Endothelial cell (in vitro differentiated cells): ENCODE measurements around the gene SLC34A1. TPM values are rescaled to one million over a fixed set of nuclear protein-coding genes. Genes with fewer than 3 reads are reported as not detected.
A peak's percentile ranks its signal among the peaks of the same experiment; 100 is the strongest.

ENCODE experiments used
- DNase-seq: peaks from one replicate; pipeline ENCODE4 v3.0.0; 2021; ENCODE audit warnings: low spot score
- H3K27ac Mint-ChIP-seq: one replicate; pipeline ENCODE4 v1.8.0; 2021; ENCODE audit warnings: mixed read lengths, inconsistent platforms; ENCODE audit not compliant: unreplicated experiment
- H3K27me3 Mint-ChIP-seq: one replicate; pipeline ENCODE4 v1.8.0; 2021; ENCODE audit warnings: mild to moderate bottlenecking, moderate library complexity, mixed read lengths, inconsistent platforms; ENCODE audit not compliant: unreplicated experiment
- H3K36me3 Mint-ChIP-seq: one replicate; pipeline ENCODE4 v1.8.0; 2021; ENCODE audit warnings: mild to moderate bottlenecking, low read depth, mixed read lengths, inconsistent platforms; ENCODE audit not compliant: unreplicated experiment
- H3K4me1 Mint-ChIP-seq: one replicate; pipeline ENCODE4 v1.8.0; 2021; ENCODE audit warnings: mild to moderate bottlenecking, mixed read lengths, inconsistent platforms; ENCODE audit not compliant: unreplicated experiment
- H3K4me3 Mint-ChIP-seq: one replicate; pipeline ENCODE4 v1.8.0; 2021; ENCODE audit warnings: mild to moderate bottlenecking, mixed read lengths, inconsistent platforms; ENCODE audit not compliant: unreplicated experiment
- H3K9me3 Mint-ChIP-seq: one replicate; pipeline ENCODE4 v1.8.0; 2021; ENCODE audit warnings: mixed read lengths, inconsistent platforms; ENCODE audit not compliant: unreplicated experiment
- total RNA-seq: library from RNA; stranded (reverse); fragmentation: NEBNext Ultra II Directional; extraction: Animal tissue kit (Norgen Biotek cat#: 25700); gene quantifications from one replicate; pipeline ENCODE4 v1.2.1, GENCODE V29; 2021; ENCODE audit not compliant: unreplicated experiment
- TF ChIP-seq, protein P1 (sequence below): fragments of 200-600 bp; sonication (generic); IDR thresholded peaks from one replicate; pipeline ENCODE4 v1.5.0; 2021; ENCODE audit warnings: antibody characterized with exemption; ENCODE audit not compliant: unreplicated experiment

SLC34A1 gene
- total RNA-seq, 1 donor from 2014 or later, result not detected

DNA sequence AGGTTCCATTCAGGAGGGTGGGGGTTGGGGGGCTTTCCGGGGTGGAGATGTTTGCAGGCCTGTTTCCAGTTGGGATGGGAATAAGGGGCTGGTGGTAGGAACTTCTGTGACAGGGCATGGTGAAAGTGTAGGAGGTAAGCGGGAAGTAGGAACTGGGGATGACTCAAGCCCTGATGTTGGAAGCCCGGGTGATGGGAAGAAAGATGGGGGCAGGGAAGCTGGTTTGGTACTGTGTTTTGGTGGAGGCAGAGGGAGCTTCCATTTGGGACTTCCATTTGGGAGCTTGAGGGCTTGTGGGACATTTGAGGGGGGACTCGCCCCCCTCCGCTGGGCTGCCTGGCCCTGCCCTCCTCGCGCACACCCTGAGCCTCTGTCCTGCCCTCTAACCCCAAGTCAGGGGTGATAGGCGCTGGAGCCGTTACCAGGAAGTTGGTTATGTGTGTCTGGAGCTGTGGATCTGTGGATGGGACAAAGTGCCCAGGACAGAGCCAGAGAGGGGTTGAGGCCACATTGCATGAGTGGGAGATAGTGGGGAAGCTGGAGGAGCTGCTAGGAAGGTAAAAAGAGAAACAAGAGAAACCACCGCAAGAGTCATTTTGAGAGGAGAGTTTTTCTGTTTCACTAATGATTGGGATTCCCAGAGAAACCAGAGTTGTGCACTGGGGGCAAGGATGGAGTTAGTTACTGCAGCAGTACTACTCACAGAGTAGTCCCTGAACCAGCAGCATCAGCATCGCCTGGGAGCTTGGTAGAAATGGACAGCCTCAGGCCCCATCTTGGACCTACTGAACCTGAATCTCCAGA, 19.9 kb upstream of the SLC34A1 start:
- no peak for DNase-seq
- TF ChIP-seq, protein P1, sequence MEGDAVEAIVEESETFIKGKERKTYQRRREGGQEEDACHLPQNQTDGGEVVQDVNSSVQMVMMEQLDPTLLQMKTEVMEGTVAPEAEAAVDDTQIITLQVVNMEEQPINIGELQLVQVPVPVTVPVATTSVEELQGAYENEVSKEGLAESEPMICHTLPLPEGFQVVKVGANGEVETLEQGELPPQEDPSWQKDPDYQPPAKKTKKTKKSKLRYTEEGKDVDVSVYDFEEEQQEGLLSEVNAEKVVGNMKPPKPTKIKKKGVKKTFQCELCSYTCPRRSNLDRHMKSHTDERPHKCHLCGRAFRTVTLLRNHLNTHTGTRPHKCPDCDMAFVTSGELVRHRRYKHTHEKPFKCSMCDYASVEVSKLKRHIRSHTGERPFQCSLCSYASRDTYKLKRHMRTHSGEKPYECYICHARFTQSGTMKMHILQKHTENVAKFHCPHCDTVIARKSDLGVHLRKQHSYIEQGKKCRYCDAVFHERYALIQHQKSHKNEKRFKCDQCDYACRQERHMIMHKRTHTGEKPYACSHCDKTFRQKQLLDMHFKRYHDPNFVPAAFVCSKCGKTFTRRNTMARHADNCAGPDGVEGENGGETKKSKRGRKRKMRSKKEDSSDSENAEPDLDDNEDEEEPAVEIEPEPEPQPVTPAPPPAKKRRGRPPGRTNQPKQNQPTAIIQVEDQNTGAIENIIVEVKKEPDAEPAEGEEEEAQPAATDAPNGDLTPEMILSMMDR, result no peak
- peaks cover 10% of the 10 kb centered on the region for H3K4me1 Mint-ChIP-seq
- H3K4me3 Mint-ChIP-seq, result no peak overlapping the region
- peaks cover 5% of the 10 kb centered on the region for H3K36me3 Mint-ChIP-seq
- no peaks in the 10 kb centered on the region for H3K9me3 Mint-ChIP-seq
- peaks cover 22% of the 10 kb centered on the region for H3K27me3 Mint-ChIP-seq
- H3K27ac Mint-ChIP-seq, result no peak overlapping the region

- DNase-seq, result no peak
These were observed 18.2 kb upstream of the SLC34A1 start for GRCh38 chr5:177365845-177366527.

DNA sequence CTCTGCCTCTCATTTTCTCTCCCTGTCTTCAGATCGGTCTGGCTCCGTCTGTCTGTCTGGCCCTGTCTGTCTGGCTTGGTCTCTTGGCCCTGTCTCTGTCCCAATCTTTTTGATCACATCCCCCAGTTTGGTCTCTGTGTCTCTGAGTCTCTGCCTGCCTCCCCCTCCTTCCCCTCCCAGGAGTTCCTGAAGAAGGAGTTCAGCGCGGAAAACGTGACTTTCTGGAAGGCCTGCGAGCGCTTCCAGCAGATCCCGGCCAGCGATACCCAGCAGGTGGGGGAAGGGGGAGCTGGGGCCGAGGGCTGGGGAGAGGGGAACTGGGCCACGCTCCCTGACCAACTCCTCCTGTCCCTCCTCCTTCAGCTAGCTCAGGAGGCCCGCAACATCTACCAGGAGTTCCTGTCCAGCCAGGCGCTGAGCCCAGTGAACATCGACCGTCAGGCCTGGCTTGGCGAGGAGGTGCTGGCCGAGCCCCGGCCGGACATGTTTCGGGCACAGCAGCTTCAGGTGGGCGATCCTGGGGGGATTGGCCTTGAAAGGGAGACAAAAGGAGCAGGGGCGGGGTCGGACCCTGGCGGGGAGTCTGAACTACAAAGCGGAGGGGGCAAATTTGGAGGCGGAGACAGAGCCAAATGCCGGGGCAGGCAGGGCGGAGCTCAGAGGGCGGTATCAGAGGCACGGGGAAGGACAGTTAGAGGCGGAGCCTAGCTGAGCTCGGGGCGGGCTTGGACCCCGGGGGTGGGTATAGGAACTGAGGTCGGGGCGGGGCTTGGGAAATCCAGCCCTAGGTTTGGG, 17.5 kb upstream of the SLC34A1 start:
- Mint-ChIP-seq H3K27me3 (peaks cover 20% of the 10 kb centered on the region), H3K4me1 (peaks cover 16% of the 10 kb centered on the region), H3K9me3 (no peaks in the 10 kb centered on the region), H3K36me3 (peaks cover 5% of the 10 kb centered on the region), H3K27ac (peak overlapping the region; percentile 86), H3K4me3 (peak overlapping the region; percentile 88)
- peak; percentile 83 for DNase-seq
- TF ChIP-seq, protein P1, result no peak

More at GRCh38 chr5:177365845-177366527, 18.2 kb upstream of the SLC34A1 start:
- Mint-ChIP-seq H3K4me1 (peaks cover 10% of the 10 kb centered on the region), H3K9me3 (no peaks in the 10 kb centered on the region), H3K36me3 (peaks cover 5% of the 10 kb centered on the region), H3K4me3 (peak overlapping the region; percentile 88), H3K27me3 (peaks cover 20% of the 10 kb centered on the region), H3K27ac (peak overlapping the region; percentile 86)
- TF ChIP-seq, protein P1, result no peak

DNA sequence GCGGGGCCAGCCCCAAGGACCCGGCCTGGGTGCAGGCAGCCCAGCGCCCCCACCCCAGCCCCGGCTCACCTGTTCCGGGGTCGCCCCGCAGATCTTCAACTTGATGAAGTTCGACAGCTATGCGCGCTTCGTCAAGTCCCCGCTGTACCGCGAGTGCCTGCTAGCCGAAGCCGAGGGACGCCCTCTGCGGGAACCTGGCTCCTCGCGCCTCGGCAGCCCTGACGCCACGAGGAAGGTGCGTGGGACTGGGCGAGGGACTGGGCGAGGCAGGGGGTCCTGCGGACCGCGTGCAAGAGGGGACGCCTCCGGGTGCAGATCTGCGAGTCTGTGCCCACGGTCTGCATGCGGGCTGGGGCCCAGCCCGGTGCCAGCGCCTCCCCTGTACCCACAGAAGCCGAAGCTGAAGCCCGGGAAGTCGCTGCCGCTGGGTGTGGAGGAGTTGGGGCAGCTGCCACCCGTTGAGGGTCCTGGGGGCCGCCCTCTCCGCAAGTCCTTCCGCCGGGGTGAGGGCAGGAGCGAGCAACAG, 16.8 kb upstream of the SLC34A1 start:
- Mint-ChIP-seq H3K4me3 (no peak overlapping the region), H3K27ac (no peak overlapping the region), H3K36me3 (peaks cover 5% of the 10 kb centered on the region), H3K9me3 (no peaks in the 10 kb centered on the region), H3K4me1 (peaks cover 20% of the 10 kb centered on the region), H3K27me3 (peaks cover 15% of the 10 kb centered on the region)
- DNase-seq, result no peak
- TF ChIP-seq, protein P1, result no peak
